Measurements from ENCODE around the gene NKD1.
A peak's percentile ranks its signal among the peaks of the same experiment; 100 is the strongest.

Gene NKD1

GRCh38 chr16:50653633-50654519 lies 105.7 kb downstream of the NKD1 start:
- no peak for DNase-seq

GRCh38 chr16:50655558-50656055 lies 107.4 kb downstream of the NKD1 start:
- DNase-seq: no peak

- DNase-seq: no peak
These were observed 109.0 kb downstream of the NKD1 start for GRCh38 chr16:50657241-50657640.

- DNase-seq: no peak
These were observed 111.6 kb downstream of the NKD1 start for GRCh38 chr16:50659806-50660205.

GRCh38 chr16:50662306-50662940 lies 114.2 kb downstream of the NKD1 start:
- no peak for DNase-seq

GRCh38 chr16:50664270-50664669 lies 116.1 kb downstream of the NKD1 start:
- no peak for DNase-seq

GRCh38 chr16:50665128-50665878 lies 117.1 kb downstream of the NKD1 start:
- DNase-seq: peak; percentile 91

GRCh38 chr16:50666658-50667496 lies 118.7 kb downstream of the NKD1 start:
- peak; percentile 73 for DNase-seq

- peak; percentile 19 for DNase-seq
These were observed 119.5 kb downstream of the NKD1 start for GRCh38 chr16:50667497-50668367.

- no peak for DNase-seq
These were observed 120.3 kb downstream of the NKD1 start for GRCh38 chr16:50668368-50669008.

GRCh38 chr16:50669741-50670140 lies 121.5 kb downstream of the NKD1 start:
- DNase-seq: no peak

GRCh38 chr16:50670476-50670875 lies 122.3 kb downstream of the NKD1 start:
- DNase-seq: no peak

GRCh38 chr16:50671644-50672260 lies 123.6 kb downstream of the NKD1 start:
- peak; percentile 51 for DNase-seq

- no peak for DNase-seq
These were observed 125.5 kb downstream of the NKD1 start for GRCh38 chr16:50673496-50674275.

- DNase-seq: no peak
These were observed 126.6 kb downstream of the NKD1 start for GRCh38 chr16:50674831-50675230.

- no peak for DNase-seq
These were observed 127.8 kb downstream of the NKD1 start for GRCh38 chr16:50675686-50676610.

GRCh38 chr16:50676684-50677225 lies 128.6 kb downstream of the NKD1 start:
- DNase-seq: no peak

- DNase-seq: peak; percentile 40
These were observed 129.2 kb downstream of the NKD1 start for GRCh38 chr16:50677351-50677750.
